Pancreas (tissue), 10 donors: ENCODE results near the gene FEM1A. TPM values are rescaled to one million over a fixed set of nuclear protein-coding genes. Genes with fewer than 3 reads are reported as not detected.

Experiments used
- ATAC-seq, 4 donors: fragments of 200-7000 bp; cut with Tn5 transposase; one replicate each; pipeline versions ENCODE4 v1.8.0 to v1.9.1; 2020; ENCODE audit warnings: mild to moderate bottlenecking in 4 of 4, moderate library complexity in 4 of 4
- DNase-seq, 6 donors: peaks; one replicate each; pipeline ENCODE4 v3.0.0-alpha.2; 2020
- FAIRE-seq: peaks from 2 replicates; lab custom pipeline; 2012; peaks lifted over from hg19 to GRCh38; lab: Jason Lieb, UNC
- H3K27ac ChIP-seq, 4 donors: fragments of 200-600 bp; sonication (generic); 1 replicate in 3 of 4; 2 replicates in 1 of 4; pipeline versions ENCODE4 v1.5.0 to v1.8.0; 2020
- H3K27me3 ChIP-seq, 4 donors: fragments of 200-600 bp; one replicate each; pipeline ENCODE4 v1.8.0; 2021
- H3K36me3 ChIP-seq, 3 donors: fragments of 200-600 bp; sonication (generic) in 1 of 3; one replicate each; pipeline versions ENCODE4 v1.5.0 to v1.8.0; 2020 to 2021
- H3K4me1 ChIP-seq, 3 donors: fragments of 200-600 bp; one replicate each; pipeline ENCODE4 v1.8.0; 2021
- H3K4me3 ChIP-seq, 4 donors: fragments of 200-600 bp; sonication (generic) in 2 of 4; one replicate each; pipeline versions ENCODE4 v1.5.0 to v1.8.0; 2020 to 2021
- H3K9me3 ChIP-seq, 4 donors: fragments of 200-600 bp; one replicate each; pipeline ENCODE4 v1.8.0; 2021
- CTCF ChIP-seq, 4 donors: fragments of 200-600 bp; sonication (generic) in 3 of 4; IDR thresholded peaks; one replicate each; pipeline versions ENCODE4 v1.5.0 to v1.8.0; 2021; ENCODE audit warnings: antibody characterized with exemption in 4 of 4
- WGBS, 2 donors: extraction: QIAGEN DNeasy Blood & Tissue Kit; methylation state at CpG; one replicate each; pipeline ENCODE4 v1.1.7; 2013; 5-methylcytosine and 5-hydroxymethylcytosine counted together
- intact Hi-C, 3 donors: fragments of 100-400 bp; cut with DNase I; formaldehyde crosslinking; loops; one replicate each; pipeline versions ENCODE4 v1.11.1 to v1.14.2; 2022
- polyA plus RNA-seq, 2 donors: library from polyadenylated mRNA; stranded (reverse); fragments of 200-250 nt; gene quantifications; one replicate each; pipeline ENCODE4 v1.2.3, GENCODE V29; 2013
- total RNA-seq, 6 donors: library from RNA; stranded (reverse); fragmentation: NEBNext Ultra II Directional in 4 of 6; extraction: Animal tissue kit (Norgen Biotek cat#: 25700) in 4 of 6; gene quantifications; one replicate each; pipeline versions ENCODE4 v1.2.1 to v1.2.4, GENCODE V29; 2021 to 2023
- donor health status: healthy with polysubstance abuse.
- donor health status: DM: no; HTN: no; CAD: no; lungs with moderate emphysema.
- donor health status: DM: no; HTN: no; CAD: no.
- donor health status: control.
- donor health status: control.
- donor health status: Bipolar disorder and iron deficiency.
- donor health status: DM: yes; HTN: yes; CAD: no.
- donor health status: DM: no; HTN: no; CAD: no.
- donor health status: DM: no; HTN: no; CAD: no.
- donor health status: DM: yes; HTN: yes; CAD: no.

Gene FEM1A
- total and polyA plus RNA-seq, 8 donors, result 3.3 to 9.2 (median 5.9) TPM

GRCh38 chr19:4814625-4815425, 23.3 kb downstream of the FEM1A start:
- H3K4me3 ChIP-seq, result peak overlapping the region in 1 of 4 donors; percentile 27
- peak in 1 of 4 donors; percentile 1 for ATAC-seq

DNA sequence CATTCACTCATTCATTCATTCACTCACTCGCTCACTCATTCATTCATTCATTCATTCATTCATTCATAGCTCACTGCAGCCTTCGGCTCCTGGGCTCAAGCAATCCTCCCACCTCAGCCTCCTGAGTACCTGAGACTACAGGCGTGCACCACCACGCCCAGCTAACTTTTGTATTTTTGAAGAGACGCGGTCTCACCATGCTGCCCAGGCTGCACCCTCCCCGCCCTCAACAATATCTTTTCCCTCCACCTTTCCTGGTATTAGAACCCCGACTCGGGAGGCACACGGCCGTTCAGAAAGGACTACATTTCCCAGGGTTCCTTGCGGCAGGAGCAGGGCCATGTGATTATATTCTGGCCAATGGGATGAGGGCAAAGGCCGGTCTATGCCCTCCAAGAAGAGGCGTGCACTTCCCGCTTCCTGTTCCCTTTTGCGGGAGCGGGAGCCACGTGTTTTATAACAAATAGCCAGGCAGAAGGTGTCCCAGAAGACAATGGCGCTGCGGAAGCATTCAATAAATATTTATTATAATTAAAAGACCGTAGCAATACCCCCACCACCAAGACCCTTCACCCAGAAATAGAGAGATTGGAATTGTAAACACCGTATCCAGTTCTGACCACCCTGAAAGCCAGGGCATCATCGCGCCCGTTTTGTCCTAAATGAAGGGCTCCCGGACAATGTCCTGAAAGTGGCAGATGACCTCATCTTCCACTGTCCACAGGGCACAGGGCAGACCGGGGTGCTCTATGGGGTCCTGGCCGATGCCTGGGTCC, 24.1 kb downstream of the FEM1A start:
- ATAC-seq, result peak; percentile 89 to 96 (median 93)
- H3K4me1 ChIP-seq, result peaks cover 0 to 9% (median 0%) of the 10 kb centered on the region in 3 donors
- WGBS, 2 donors, result 28 to 32% methylated on average over 28 of the region's 28 CpGs
- no peaks in the 10 kb centered on the region for H3K9me3 ChIP-seq
- peak; percentile 80 to 92 (median 86) for DNase-seq
- H3K27me3 ChIP-seq, result no peaks in the 10 kb centered on the region
- no peak overlapping the region for H3K27ac ChIP-seq
- peak overlapping the region in 2 of 4 donors; percentile 5 to 27 for H3K4me3 ChIP-seq
- no peak for TF ChIP-seq CTCF (IDR thresholded peaks at IDR 0.05)
- H3K36me3 ChIP-seq, result peaks cover 0 to 4% (median 0%) of the 10 kb centered on the region in 3 donors
- intact Hi-C loops, result loop anchor here in 2 of 3 donors (10.0 kb wide), 2 partner anchors 209 to 219 kb away; no protein-coding TSS in a partner anchor
- peak; percentile 81 for FAIRE-seq

More at GRCh38 chr19:4814625-4815425, 23.3 kb downstream of the FEM1A start:
- no peak for DNase-seq
- Histone ChIP-seq H3K27ac (no peak overlapping the region), H3K36me3 (peaks cover 0 to 4% (median 0%) of the 10 kb centered on the region in 3 donors), H3K4me1 (peaks cover 0 to 9% (median 0%) of the 10 kb centered on the region in 3 donors), H3K9me3 (no peaks in the 10 kb centered on the region), H3K27me3 (no peaks in the 10 kb centered on the region)
- intact Hi-C loops, result loop anchor here in 2 of 3 donors (5.0 to 10.0 kb wide), 4 partner anchors 37 to 220 kb away; no protein-coding TSS in a partner anchor
- FAIRE-seq, result no peak
- no peak for TF ChIP-seq CTCF (IDR thresholded peaks at IDR 0.05)
- 55 to 64% methylated on average over 7 of the region's 7 CpGs for WGBS, 2 donors

DNA sequence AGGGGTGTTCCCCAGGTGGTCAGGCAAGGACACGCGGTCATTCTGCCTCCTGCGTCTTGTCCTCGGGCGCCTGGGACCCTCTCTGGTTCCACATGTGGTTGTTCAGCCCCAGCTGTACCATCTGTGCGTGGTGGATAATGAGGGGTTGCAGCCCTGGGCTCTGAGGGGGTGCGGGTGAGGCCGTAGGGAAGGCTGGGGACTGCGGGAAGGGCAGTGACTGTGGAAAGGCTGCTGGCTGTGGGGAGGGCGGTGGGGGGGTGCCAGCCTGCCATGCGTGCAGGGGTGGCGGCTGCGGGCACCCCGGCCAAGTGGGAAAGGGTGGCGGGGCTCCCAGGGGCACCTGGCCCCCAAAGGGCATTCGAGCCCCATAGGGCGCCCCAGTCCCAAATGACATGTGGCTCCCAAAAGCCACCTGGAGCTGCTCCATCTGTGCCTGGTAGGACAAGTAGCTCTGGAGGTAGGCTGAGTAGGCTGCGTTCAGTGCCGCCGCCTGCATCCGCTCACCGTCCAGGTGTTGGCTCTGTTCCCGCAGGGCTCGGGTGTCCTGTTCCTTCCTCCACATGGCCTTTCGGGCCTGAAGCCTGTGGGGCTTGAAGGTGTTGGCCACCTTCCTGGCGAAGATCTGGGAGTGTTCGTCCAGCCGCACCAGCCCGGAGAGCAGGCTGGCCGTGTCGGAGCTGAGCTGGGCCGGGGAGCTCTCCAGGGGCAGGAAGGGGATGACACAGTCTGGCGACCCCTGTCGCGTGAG, 24.8 kb downstream of the FEM1A start:
- 93 to 94% methylated on average over 35 of the region's 35 CpGs for WGBS, 2 donors
- TF ChIP-seq CTCF (IDR thresholded peaks at IDR 0.05), result no peak
- Histone ChIP-seq H3K36me3 (peaks cover 0 to 4% (median 0%) of the 10 kb centered on the region in 3 donors), H3K4me3 (peak overlapping the region in 1 of 4 donors; percentile 27), H3K27ac (no peak overlapping the region), H3K9me3 (no peaks in the 10 kb centered on the region), H3K27me3 (no peaks in the 10 kb centered on the region), H3K4me1 (peaks cover 0 to 9% (median 0%) of the 10 kb centered on the region in 3 donors)
- DNase-seq (peak in 3 of 6 donors; percentile 41 to 74 (median 52)), FAIRE-seq (no peak), ATAC-seq (no peak)
- intact Hi-C loops, result loop anchor here in 2 of 3 donors (10.0 kb wide), 2 partner anchors 208 to 218 kb away; no protein-coding TSS in a partner anchor

GRCh38 chr19:4816950-4817278, 25.4 kb downstream of the FEM1A start:
- Histone ChIP-seq H3K4me3 (no peak overlapping the region), H3K9me3 (no peaks in the 10 kb centered on the region), H3K4me1 (peaks cover 0 to 9% (median 0%) of the 10 kb centered on the region in 3 donors), H3K27me3 (no peaks in the 10 kb centered on the region), H3K36me3 (peaks cover 0 to 4% (median 0%) of the 10 kb centered on the region in 3 donors), H3K27ac (no peak overlapping the region)
- TF ChIP-seq CTCF (IDR thresholded peaks at IDR 0.05), result no peak
- ATAC-seq (no peak), FAIRE-seq (no peak), DNase-seq (no peak)
- intact Hi-C loops, result loop anchor here in 2 of 3 donors (10.0 kb wide), 2 partner anchors 208 to 218 kb away; no protein-coding TSS in a partner anchor
- 92 to 96% methylated on average over 16 of the region's 16 CpGs for WGBS, 2 donors
